ENCODE results near the gene UBA7. TPM values are rescaled to one million over a fixed set of nuclear protein-coding genes. Genes with fewer than 3 reads are reported as not detected.

Gene UBA7
- total RNA-seq = 3.2 and 5.8 TPM in 2 replicates

DNA sequence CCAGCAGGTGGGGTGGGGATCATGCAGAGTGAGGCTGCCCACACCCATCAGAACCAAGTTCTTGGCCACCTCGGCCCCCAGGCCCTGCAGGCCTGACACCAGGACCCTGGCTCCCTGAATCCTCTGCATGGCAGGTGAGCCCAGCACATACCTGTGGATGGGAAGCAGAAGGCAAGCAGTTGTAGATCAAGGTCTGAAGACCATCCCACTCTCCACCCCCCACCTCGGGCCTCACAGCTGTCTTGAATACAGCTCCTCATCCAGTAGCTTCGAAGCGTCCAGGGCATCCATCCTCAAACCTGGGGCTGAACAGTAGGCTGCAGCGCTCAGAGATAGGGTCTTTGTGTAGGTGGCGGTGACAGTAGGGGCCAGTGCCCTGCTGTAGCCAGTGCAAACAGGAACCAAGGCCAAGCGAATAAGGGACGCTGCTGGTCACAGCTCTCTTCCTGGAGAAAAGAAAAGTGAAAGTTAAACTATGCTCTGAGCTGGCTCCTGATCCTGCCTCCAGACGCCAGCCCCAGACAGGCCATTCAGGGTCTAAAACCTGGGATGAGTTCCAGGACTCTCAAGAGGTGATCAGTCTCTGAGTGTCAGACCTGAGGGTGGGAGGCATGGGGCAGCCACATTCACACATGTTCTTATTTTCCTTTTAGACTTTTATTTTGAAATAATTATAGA lies at the start of gene UBA7:
Gene UBA7, minus strand, starts transcription at position 457 of the 678 bp plus-strand sequence. Its CDS starts 166 bp downstream, at position 291.

DNA sequence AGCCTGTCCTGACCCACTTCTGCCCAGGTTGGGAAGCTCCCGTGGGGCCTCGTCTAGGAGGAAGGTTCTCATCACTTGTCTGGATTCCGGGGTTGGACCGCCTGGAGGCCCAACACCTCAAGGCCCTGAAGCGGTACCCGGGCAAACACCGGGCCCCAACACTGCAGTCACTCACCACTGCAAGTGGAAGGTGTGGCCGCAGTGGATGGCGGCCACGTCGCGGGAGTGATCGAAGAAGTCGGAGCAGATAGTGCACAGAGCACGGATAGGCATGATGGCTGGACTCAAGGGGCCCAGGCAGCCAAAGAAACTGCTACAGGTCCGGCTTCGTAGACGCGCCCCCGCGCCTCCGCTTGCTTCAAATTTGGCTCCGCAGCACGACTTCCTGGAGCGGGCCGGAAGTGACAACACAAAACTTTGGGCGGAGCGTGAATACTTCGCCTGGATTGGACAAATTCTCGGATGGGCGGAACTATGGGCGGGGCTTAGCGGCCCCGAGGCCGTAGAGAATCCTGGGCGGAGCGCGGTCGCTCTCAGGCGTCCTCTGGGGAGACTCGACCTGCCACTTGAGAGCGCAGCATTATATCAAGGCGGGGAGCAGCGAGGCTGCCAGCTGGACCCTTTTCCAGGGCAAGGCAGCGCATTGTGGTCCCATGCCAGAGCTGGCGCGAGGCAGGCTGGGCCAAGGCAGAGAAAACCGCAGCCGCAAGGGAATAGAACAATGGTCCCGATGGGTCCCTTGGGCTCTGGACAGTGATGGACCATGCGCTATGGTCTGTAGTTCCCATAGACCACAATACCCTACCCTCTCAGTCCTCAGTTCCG lies 42.6 kb upstream of the UBA7 start, which contains the start of gene TRAIP:
Gene TRAIP, minus strand, starts transcription at position 384 of the 825 bp plus-strand sequence. Its CDS starts 111 bp downstream, at position 273.

DNA sequence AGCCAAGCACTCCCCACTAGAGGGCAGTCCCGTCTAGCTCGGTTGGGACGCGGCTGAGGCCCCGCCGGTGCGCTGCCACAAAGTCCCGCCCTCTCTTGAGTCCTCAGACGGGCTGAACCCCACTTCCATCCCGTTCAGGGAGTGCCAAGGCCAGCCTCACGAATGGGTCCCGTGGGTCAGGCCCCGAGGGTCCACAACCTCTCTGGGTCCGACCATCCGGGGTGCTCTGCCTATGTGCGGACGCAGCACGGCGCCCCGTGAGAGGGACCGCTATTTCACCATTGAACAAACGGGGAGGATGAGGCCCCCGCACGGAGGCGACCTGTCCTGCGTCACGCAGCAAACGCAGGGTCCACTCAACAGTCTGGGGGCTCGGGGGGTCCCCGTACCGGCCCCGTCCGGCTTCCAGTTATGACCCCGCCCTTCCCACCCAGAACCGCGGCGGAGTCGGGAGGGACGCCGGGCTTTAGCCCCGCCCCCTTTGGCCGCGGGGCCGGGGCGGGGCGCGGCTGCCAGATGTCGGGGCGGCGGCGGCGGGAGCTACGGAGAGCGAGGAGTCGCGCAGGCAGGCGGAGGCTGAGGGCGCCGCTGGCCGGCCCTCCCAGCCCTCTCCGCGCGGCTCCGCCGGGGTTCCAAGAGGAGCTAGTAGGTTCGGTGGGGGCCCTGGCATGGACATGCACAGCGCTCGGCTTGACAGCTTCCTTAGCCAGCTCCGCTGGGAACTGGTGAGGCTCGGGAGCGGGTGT lies 10.9 kb downstream of the UBA7 start, which contains the start of gene INKA1:
Gene INKA1, plus strand, starts transcription at position 543 of the 746 bp plus-strand sequence. Its CDS starts 132 bp downstream, at position 675.

DNA sequence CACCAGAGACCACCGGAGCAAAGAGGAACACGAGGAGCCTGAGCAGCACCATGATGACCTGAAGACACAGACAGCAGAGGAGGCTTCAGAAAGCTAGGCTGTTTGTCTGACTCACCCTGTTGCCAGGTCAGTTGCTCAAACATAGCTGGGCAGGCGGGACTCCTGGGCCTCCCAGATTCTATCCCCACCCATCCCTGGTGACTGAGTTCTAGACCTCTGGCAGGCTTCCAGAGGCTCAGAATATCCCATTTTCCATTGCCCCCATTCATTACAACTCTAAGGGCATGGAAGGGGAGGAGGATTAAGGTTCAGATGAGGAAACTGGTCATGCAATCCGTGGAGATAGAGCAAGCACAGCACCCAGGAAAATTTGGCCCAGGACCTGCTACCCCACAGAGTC lies 14.0 kb downstream of the UBA7 start, which contains the start of gene CDHR4:
Gene CDHR4, minus strand, starts transcription at position 113 of the 400 bp plus-strand sequence. Its CDS starts 61 bp downstream, at position 52.

DNA sequence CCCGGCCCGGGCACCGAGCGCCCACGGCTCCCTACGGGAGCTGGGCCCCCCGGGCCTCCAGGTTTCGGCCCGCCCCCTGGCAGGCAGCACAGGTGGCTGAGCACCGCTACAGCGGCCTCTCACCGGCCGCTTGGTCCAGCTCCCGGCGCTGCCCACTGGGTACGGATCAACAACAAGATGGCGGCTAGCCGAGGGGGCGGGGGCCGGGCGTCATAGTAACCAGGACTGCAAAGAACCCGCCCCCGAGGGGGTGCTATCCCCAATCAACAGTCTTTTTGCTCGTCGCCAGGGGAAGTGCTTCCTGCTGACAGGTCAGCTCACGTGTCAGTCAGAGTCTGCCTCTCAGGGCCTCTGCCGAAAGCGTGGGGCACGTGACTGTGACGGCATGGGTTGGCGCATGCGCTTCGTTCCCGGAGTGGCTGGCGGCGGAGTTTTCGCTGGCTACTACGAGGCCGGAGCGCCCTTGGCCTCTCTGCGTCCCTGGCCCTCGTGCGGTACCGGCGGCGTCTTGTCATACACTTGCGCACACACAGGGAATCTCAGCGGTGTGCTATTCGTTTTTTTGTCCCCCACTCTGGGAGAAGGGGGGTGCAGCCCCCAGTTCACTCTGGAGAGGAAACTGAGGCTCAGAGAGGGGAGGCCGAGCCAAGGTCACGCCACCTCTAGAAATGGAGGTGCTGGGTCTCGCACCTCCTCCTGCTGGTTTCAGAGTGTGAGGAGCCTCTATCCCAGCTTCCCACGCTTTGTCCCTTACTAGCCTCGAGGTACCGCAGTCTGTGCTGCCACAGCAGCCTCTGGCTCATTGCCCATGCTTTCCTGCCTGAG lies 27.2 kb downstream of the UBA7 start, which contains the start of gene IP6K1:
Gene IP6K1, minus strand, starts transcription at position 186 of the 825 bp plus-strand sequence. CDS start 38,502 bp downstream, outside the sequence.

Other genes starting within 250 kb of the UBA7 start
- gene APEH, start 139.6 kb downstream of the UBA7 start, total RNA-seq = 130 and 163 TPM in 2 replicates
- 3.5 and 4.2 TPM in 2 replicates for gene MST1, start 124.5 kb downstream of the UBA7 start, total RNA-seq
- 19.6 and 23.8 TPM in 2 replicates for gene RNF123, start 124.4 kb downstream of the UBA7 start, total RNA-seq
- gene AMIGO3, start 94.3 kb downstream of the UBA7 start, total RNA-seq = 0.19 and 0.42 TPM in 2 replicates
- 47.8 and 50.9 TPM in 2 replicates for gene GMPPB, start 90.0 kb downstream of the UBA7 start, total RNA-seq
- 16.5 and 20.7 TPM in 2 replicates for gene IP6K1, start 27.4 kb downstream of the UBA7 start, total RNA-seq
- not detected in 2 replicates for gene CDHR4, start 14.1 kb downstream of the UBA7 start, total RNA-seq
- gene INKA1, start 10.7 kb downstream of the UBA7 start, total RNA-seq = 21.7 and 28.6 TPM in 2 replicates
- 7.9 and 8.5 TPM in 2 replicates for gene TRAIP, start 42.6 kb upstream of the UBA7 start, total RNA-seq
- gene CAMKV, start 56.0 kb upstream of the UBA7 start, total RNA-seq = not detected in 2 replicates
- 13.3 and 19.9 TPM in 2 replicates for gene MST1R, start 89.9 kb upstream of the UBA7 start, total RNA-seq
- 15.4 and 20.8 TPM in 2 replicates for gene MON1A, start 115.9 kb upstream of the UBA7 start, total RNA-seq
- 28.6 and 34.2 TPM in 2 replicates for gene RBM6, start 126.2 kb upstream of the UBA7 start, total RNA-seq